ENCODE results near the gene AFAP1. TPM values are rescaled to one million over a fixed set of nuclear protein-coding genes. Genes with fewer than 3 reads are reported as not detected.

The AFAP1 gene
- total RNA-seq, 4 donors from 2014 or later: 4.4 to 16.6 (median 10.7) TPM

DNA sequence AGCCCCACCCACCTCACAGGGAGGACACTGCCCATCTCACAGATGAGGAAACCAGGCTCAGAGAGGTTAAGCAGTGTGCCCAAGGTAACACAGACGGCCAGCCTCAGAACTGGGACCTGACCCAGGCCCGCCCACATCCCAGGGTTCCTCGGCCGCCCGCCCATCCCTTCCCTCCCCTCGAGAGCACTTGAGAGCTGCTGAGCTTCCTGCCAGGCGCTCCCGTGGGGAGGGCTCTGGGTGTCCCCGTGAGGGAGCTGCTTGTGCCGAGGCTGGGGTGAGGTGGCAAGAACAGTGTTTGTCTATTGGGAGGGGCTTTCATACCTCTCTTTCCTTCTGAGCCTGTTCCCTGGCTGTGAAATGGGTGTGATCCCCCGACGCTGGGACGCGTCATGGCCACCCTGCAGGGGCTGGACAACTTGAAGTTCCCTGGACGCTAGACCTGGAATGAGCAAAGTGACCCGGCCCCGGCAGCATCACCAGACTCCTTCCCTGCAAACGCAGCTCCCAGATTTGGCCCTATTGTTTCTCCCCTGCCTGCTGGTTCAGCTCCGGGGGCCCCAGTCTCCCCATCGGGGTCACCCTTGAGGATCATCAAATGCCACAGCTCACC, 204.9 kb downstream of the AFAP1 start:
- intact Hi-C loops (cut with DNase I): no loop called here

GRCh38 chr4:7733801-7734650, 205.6 kb downstream of the AFAP1 start:
- Histone ChIP-seq H3K36me3 (no peaks in the 10 kb centered on the region), H3K9me3 (no peaks in the 10 kb centered on the region), H3K27ac (no peak overlapping the region), H3K4me3 (no peak overlapping the region), H3K27me3 (peaks cover 0 to 41% (median 0%) of the 10 kb centered on the region in 4 donors), H3K4me1 (no peaks in the 10 kb centered on the region)
- WGBS, 2 donors: 82% methylated on average over 16 of the region's 26 CpGs; no CpG with 5 or more reads in 1 of the 2 donors
- intact Hi-C loops (cut with DNase I): no loop called here
- TF ChIP-seq CTCF (IDR thresholded peaks at IDR 0.05): no peak
- TF ChIP-seq POLR2A (IDR thresholded peaks at IDR 0.05): no peak
- DNase-seq: no peak

More for the DNA sequence above, 204.9 kb downstream of the AFAP1 start:
- TF ChIP-seq POLR2A (IDR thresholded peaks at IDR 0.05) (no peak), CTCF (IDR thresholded peaks at IDR 0.05) (no peak)
- 75 to 83% methylated on average over 6 to 11 of the region's 20 CpGs for WGBS, 2 donors
- Histone ChIP-seq H3K4me1 (no peaks in the 10 kb centered on the region), H3K4me3 (no peak overlapping the region), H3K27ac (no peak overlapping the region), H3K9me3 (no peaks in the 10 kb centered on the region), H3K36me3 (no peaks in the 10 kb centered on the region), H3K27me3 (peaks cover 0 to 40% (median 0%) of the 10 kb centered on the region in 4 donors)
- no peak for DNase-seq

GRCh38 chr4:7733201-7733600, 206.5 kb downstream of the AFAP1 start:
- intact Hi-C loops (cut with DNase I): no loop called here
- no peaks in the 10 kb centered on the region for H3K36me3 ChIP-seq
- H3K4me3 ChIP-seq: no peak overlapping the region
- no peaks in the 10 kb centered on the region for H3K9me3 ChIP-seq
- no peak for DNase-seq
- TF ChIP-seq POLR2A (IDR thresholded peaks at IDR 0.05): no peak
- no peaks in the 10 kb centered on the region for H3K4me1 ChIP-seq
- peaks cover 0 to 41% (median 0%) of the 10 kb centered on the region in 4 donors for H3K27me3 ChIP-seq
- WGBS, 2 donors: 92 to 98% methylated on average over 5 to 7 of the region's 17 CpGs
- no peak overlapping the region for H3K27ac ChIP-seq

DNA sequence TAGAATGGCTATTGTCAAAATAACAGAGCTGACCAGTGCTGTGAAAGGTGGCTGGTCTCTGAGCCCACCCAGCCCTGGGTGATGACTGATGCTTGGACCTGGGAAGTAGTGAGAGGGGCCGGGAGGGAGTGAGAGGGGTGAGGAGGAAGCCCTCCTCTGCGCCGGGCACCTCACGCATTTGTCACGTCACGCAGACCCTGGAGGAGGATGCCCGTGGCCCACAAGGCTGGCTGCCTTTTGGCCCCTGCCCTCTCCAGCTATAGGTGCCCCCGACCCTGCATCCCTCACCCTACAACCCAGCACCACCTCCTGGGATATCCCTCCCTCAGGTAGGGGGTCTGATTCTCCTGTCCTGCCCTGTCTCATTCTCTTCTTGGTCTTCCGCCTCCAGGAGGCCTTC, 207.4 kb downstream of the AFAP1 start:
- Histone ChIP-seq H3K27me3 (peaks cover 0 to 33% (median 0%) of the 10 kb centered on the region in 4 donors), H3K4me3 (no peak overlapping the region), H3K4me1 (no peaks in the 10 kb centered on the region), H3K36me3 (no peaks in the 10 kb centered on the region), H3K27ac (no peak overlapping the region), H3K9me3 (no peaks in the 10 kb centered on the region)
- intact Hi-C loops (cut with DNase I): no loop called here
- no peak for TF ChIP-seq POLR2A (IDR thresholded peaks at IDR 0.05)
- WGBS, 2 donors: 97 to 99% methylated on average over 6 to 8 of the region's 9 CpGs
- DNase-seq: no peak

DNA sequence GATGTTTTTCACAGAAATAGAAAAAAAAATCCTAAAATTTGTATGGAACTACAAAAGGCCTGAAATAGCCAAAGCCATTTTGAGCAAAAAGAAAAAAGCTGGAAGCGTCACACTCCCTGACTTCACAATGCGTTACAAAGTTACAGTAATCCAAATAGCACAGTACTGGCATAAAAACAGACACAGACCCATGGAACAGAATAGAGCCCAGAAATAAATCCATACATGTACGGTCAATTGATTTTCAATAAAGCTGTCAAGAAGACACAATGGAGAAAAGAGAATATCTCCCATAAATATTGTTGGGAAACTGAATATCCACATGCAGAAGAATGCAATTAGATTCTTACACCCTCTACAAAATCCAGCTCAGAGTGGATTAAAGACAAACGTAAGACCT, 208.2 kb downstream of the AFAP1 start:
- Histone ChIP-seq H3K27me3 (peaks cover 0 to 26% (median 0%) of the 10 kb centered on the region in 4 donors), H3K4me1 (no peaks in the 10 kb centered on the region), H3K36me3 (no peaks in the 10 kb centered on the region), H3K9me3 (no peaks in the 10 kb centered on the region), H3K27ac (no peak overlapping the region), H3K4me3 (no peak overlapping the region)
- no peak for DNase-seq
- TF ChIP-seq POLR2A (IDR thresholded peaks at IDR 0.05): no peak
- TF ChIP-seq CTCF (IDR thresholded peaks at IDR 0.05): no peak
- intact Hi-C loops (cut with DNase I): no loop called here
- WGBS, 2 donors: 51 to 54% methylated on average over 4 of the region's 4 CpGs

DNA sequence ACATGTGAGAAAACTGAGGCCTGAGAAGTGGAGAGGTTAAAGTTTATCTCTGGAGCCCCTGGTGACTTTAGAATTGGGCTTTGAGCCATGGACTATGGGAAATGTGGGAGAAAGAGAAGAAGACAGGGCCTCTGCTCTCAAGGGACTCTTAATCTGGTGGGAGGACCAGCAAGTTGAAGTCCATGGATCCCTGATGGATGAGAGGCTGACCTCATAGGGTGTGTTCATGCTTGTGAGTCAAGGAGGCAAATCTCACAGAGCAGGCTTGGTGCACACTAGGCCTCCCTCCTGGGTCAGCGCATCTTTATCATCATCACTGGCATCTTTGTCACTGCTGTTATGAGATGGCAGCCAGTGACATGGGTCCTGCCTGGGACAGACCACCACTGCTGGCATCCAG, 211.9 kb downstream of the AFAP1 start:
- no peaks in the 10 kb centered on the region for H3K9me3 ChIP-seq
- H3K27me3 ChIP-seq: peaks cover 0 to 9% (median 0%) of the 10 kb centered on the region in 4 donors
- WGBS, 2 donors: 83 to 100% methylated on average over 1 of the region's 1 CpG
- no peak for TF ChIP-seq POLR2A (IDR thresholded peaks at IDR 0.05)
- TF ChIP-seq CTCF (IDR thresholded peaks at IDR 0.05): no peak
- H3K4me1 ChIP-seq: no peaks in the 10 kb centered on the region
- no peaks in the 10 kb centered on the region for H3K36me3 ChIP-seq
- intact Hi-C loops (cut with DNase I): no loop called here
- H3K4me3 ChIP-seq: no peak overlapping the region
- no peak for DNase-seq
- no peak overlapping the region for H3K27ac ChIP-seq

Measured in esophagus squamous epithelium (tissue), 5 donors.